Smooth muscle cell (in vitro differentiated cells): ENCODE measurements around the gene KNG1. TPM values are rescaled to one million over a fixed set of nuclear protein-coding genes. Genes with fewer than 3 reads are reported as not detected.

Source experiments
- DNase-seq: peaks from one replicate; lab custom pipeline; 2025; ENCODE audit not compliant: unreplicated experiment; lab: John Stamatoyannopoulos, UW
- H2AFZ ChIP-seq: fragments of 200-600 bp; sonication (generic); 2 replicates; pipeline ENCODE4 v1.6.0; 2016; ENCODE audit warnings: antibody characterized with exemption, low read depth, mild to moderate bottlenecking
- H3F3A ChIP-seq: fragments of 200-600 bp; sonication (generic); 2 replicates; pipeline ENCODE4 v1.6.0; 2017; ENCODE audit warnings: antibody characterized with exemption, low read depth
- H3K27ac ChIP-seq: fragments of 200-600 bp; sonication (generic); 2 replicates; pipeline ENCODE4 v1.5.1; 2016; ENCODE audit warnings: low read depth, mild to moderate bottlenecking
- H3K27me3 ChIP-seq: fragments of 200-600 bp; sonication (generic); 2 replicates; pipeline ENCODE4 v1.6.1; 2016; ENCODE audit warnings: low read depth, mild to moderate bottlenecking
- H3K36me3 ChIP-seq: fragments of 200-600 bp; sonication (generic); 2 replicates; pipeline ENCODE4 v1.5.1; 2016; ENCODE audit warnings: low read depth
- H3K4me1 ChIP-seq: fragments of 200-600 bp; sonication (generic); 2 replicates; pipeline ENCODE4 v1.5.1; 2016; ENCODE audit warnings: low read depth
- H3K4me2 ChIP-seq: fragments of 200-600 bp; sonication (generic); 2 replicates; pipeline ENCODE4 v1.6.0; 2016; ENCODE audit warnings: mild to moderate bottlenecking
- H3K4me3 ChIP-seq: fragments of 200-600 bp; sonication (generic); 2 replicates; pipeline ENCODE4 v1.5.1; 2016; ENCODE audit warnings: mild to moderate bottlenecking
- H3K79me2 ChIP-seq: fragments of 200-600 bp; sonication (generic); 2 replicates; pipeline ENCODE4 v1.6.0; 2016; ENCODE audit warnings: low read depth, mild to moderate bottlenecking
- H3K9ac ChIP-seq: fragments of 200-600 bp; sonication (generic); 2 replicates; pipeline ENCODE4 v1.6.0; 2016; ENCODE audit warnings: low read depth
- H3K9me3 ChIP-seq: fragments of 200-600 bp; sonication (generic); replicated peaks from 2 replicates; pipeline ENCODE4 v1.5.1; 2016; ENCODE audit warnings: low read depth
- H4K20me1 ChIP-seq: fragments of 200-600 bp; sonication (generic); 2 replicates; pipeline ENCODE4 v1.6.0; 2016; ENCODE audit warnings: low read depth
- CTCF ChIP-seq: fragments of 200-600 bp; sonication (generic); IDR thresholded peaks from 2 replicates; pipeline ENCODE4 v1.5.1; 2017; ENCODE audit warnings: borderline replicate concordance, mild to moderate bottlenecking, antibody characterized with exemption; ENCODE audit not compliant: insufficient read depth, poor library complexity, severe bottlenecking
- WGBS: methylation state at CpG from one replicate; pipeline ENCODE4 v1.1.7; 2016; ENCODE audit warnings: low lambda C conversion rate; 5-methylcytosine and 5-hydroxymethylcytosine counted together
- polyA plus RNA-seq: library from polyadenylated mRNA; unstranded; fragments of >200 nt; fragmentation: Nextera tagmentation; extraction: Ambion mirVana; gene quantifications from 2 replicates; pipeline ENCODE4 v1.2.1, GENCODE V29; 2016
- total RNA-seq: library from RNA; depleted of rRNA; stranded (reverse); fragments of >200 nt; gene quantifications from 2 replicates; pipeline ENCODE4 v1.2.3, GENCODE V29; 2014

The KNG1 gene
- total and polyA plus RNA-seq, 2 experiments from 2014 or later: not detected

GRCh38 chr3:186671051-186671450 is 46.1 kb upstream of the KNG1 start:
- no peak for DNase-seq
- Histone ChIP-seq H3K9me3 (no peaks in the 10 kb centered on the region), H3K27me3 (peaks cover 18% of the 10 kb centered on the region), H3K36me3 (no peaks in the 10 kb centered on the region), H3K79me2 (no peaks in the 10 kb centered on the region), H3F3A (no peaks in the 10 kb centered on the region), H3K9ac (no peak overlapping the region), H4K20me1 (no peaks in the 10 kb centered on the region), H3K4me2 (no peak overlapping the region), H2AFZ (no peak overlapping the region), H3K27ac (no peak overlapping the region), H3K4me3 (no peak overlapping the region), H3K4me1 (no peaks in the 10 kb centered on the region)
- no peak for TF ChIP-seq CTCF
- 96% methylated on average over 3 of the region's 3 CpGs for WGBS

GRCh38 chr3:186678604-186679003 is 38.6 kb upstream of the KNG1 start:
- Histone ChIP-seq H4K20me1 (no peaks in the 10 kb centered on the region), H2AFZ (no peak overlapping the region), H3K79me2 (no peaks in the 10 kb centered on the region), H3K4me1 (no peaks in the 10 kb centered on the region), H3K9ac (no peak overlapping the region), H3K4me3 (no peak overlapping the region), H3F3A (no peaks in the 10 kb centered on the region), H3K27ac (no peak overlapping the region), H3K4me2 (no peak overlapping the region), H3K36me3 (no peaks in the 10 kb centered on the region), H3K9me3 (no peaks in the 10 kb centered on the region), H3K27me3 (peaks cover 18% of the 10 kb centered on the region)
- no peak for TF ChIP-seq CTCF
- no peak for DNase-seq

GRCh38 chr3:186679151-186679550 is 38.0 kb upstream of the KNG1 start:
- no peak overlapping the region for H3K27ac ChIP-seq
- no peak overlapping the region for H2AFZ ChIP-seq
- H3K9ac ChIP-seq: no peak overlapping the region
- no peak overlapping the region for H3K4me2 ChIP-seq
- no peak overlapping the region for H3K4me3 ChIP-seq
- no peak for DNase-seq
- no peaks in the 10 kb centered on the region for H3K4me1 ChIP-seq
- TF ChIP-seq CTCF: no peak
- H3K9me3 ChIP-seq: no peaks in the 10 kb centered on the region
- H3K79me2 ChIP-seq: no peaks in the 10 kb centered on the region
- no peaks in the 10 kb centered on the region for H4K20me1 ChIP-seq
- no peaks in the 10 kb centered on the region for H3F3A ChIP-seq
- H3K36me3 ChIP-seq: no peaks in the 10 kb centered on the region
- H3K27me3 ChIP-seq: peaks cover 12% of the 10 kb centered on the region
- WGBS: 78% methylated on average over 1 of the region's 1 CpG

- Histone ChIP-seq H4K20me1 (no peaks in the 10 kb centered on the region), H3F3A (no peaks in the 10 kb centered on the region), H3K4me3 (no peak overlapping the region), H3K9me3 (no peaks in the 10 kb centered on the region), H3K9ac (no peak overlapping the region), H3K4me2 (no peak overlapping the region), H2AFZ (no peak overlapping the region), H3K36me3 (no peaks in the 10 kb centered on the region), H3K4me1 (no peaks in the 10 kb centered on the region), H3K27ac (no peak overlapping the region), H3K27me3 (peaks cover 4% of the 10 kb centered on the region), H3K79me2 (no peaks in the 10 kb centered on the region)
- 53% methylated on average over 1 of the region's 1 CpG for whole genome bisulfite sequencing
- TF ChIP-seq CTCF: no peak
- no peak for DNase-seq
Measured at GRCh38 chr3:186680869-186681268, 36.3 kb upstream of the KNG1 start.
